Urinary bladder (tissue), 4 donors: Measurements from ENCODE around the gene HMGCS2. TPM values are rescaled to one million over a fixed set of nuclear protein-coding genes. Genes with fewer than 3 reads are reported as not detected.
"Not testable (repeated sequence)": the region's sequence is repeated elsewhere in the genome, so short reads cannot be mapped to it uniquely, and the experiment has no call there.

ENCODE experiments used
- DNase-seq: peaks from one replicate; pipeline ENCODE4 v3.0.0-alpha.2; 2015; ENCODE audit errors: extremely low spot score
- H3K27ac ChIP-seq: one replicate; pipeline ENCODE4 v1.5.1; 2013; ENCODE audit warnings: low read depth, mild to moderate bottlenecking, moderate library complexity
- H3K36me3 ChIP-seq: one replicate; pipeline ENCODE4 v1.6.1; 2013; ENCODE audit warnings: mild to moderate bottlenecking, moderate library complexity; ENCODE audit not compliant: insufficient read depth
- H3K4me1 ChIP-seq: one replicate; pipeline ENCODE4 v1.6.1; 2013; ENCODE audit warnings: mild to moderate bottlenecking, moderate library complexity; ENCODE audit not compliant: insufficient read depth
- H3K4me3 ChIP-seq: one replicate; pipeline ENCODE4 v1.5.1; 2013; ENCODE audit warnings: low read depth, low read length
- WGBS: extraction: QIAGEN DNeasy Blood & Tissue Kit; methylation state at CpG from one replicate; pipeline ENCODE4 v1.1.7; 2013; 5-methylcytosine and 5-hydroxymethylcytosine counted together
- polyA plus RNA-seq: library from polyadenylated mRNA; stranded (reverse); fragments of 200-250 nt; gene quantifications from one replicate; pipeline ENCODE4 v1.2.3, GENCODE V29; 2013
- total RNA-seq: library from RNA; depleted of rRNA; stranded (reverse); fragments of >200 nt; gene quantifications from one replicate; pipeline ENCODE4 v1.2.3, GENCODE V29; 2014
- donor health status: healthy with polysubstance abuse.
- donor health status: healthy.

The HMGCS2 gene
- total and polyA plus RNA-seq, 2 donors = 11.6 to 11.7 TPM

GRCh38 chr1:119706599-119706998 lies 62.1 kb downstream of the HMGCS2 start:
- H3K36me3 ChIP-seq, H3K4me3 ChIP-seq, DNase-seq, H3K4me1 ChIP-seq, H3K27ac ChIP-seq: not testable (repeated sequence)
- 89% methylated on average over 6 of the region's 6 CpGs for WGBS

DNA sequence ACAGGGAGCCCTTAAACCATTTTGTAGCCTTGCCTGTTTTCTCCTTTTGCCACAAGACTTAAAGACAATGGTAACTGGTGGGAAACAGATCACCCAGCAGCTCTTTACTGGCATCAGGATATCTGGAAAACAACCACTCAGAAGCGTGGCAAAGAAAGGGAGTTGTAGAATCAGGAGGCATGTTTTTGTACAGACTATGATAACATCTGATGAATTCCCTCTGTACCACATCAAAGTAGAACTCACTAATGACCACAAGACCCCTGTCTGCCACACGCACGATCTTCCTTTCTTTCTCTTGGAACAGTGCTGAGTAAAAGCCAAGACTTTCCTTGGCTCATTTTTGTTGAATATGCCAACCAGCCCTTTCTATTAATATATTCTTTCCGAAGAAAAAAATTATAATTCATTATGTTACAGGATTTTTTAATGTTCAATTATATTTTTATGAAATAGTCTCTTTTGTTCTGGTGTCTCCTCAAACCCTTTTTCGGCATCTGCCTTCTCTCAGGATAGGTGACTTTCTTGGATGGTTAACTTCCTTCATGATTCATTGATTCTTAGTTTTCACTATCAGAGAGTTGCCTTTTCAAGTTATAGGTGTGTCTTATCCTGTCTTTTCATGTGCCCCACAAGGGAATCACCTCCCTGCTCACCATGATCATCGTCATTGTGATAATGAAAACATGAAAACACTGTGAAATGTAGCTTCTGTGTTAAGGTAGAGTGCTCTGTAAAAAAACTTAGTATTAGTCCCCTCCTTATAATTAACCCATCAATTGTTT lies 64.8 kb downstream of the HMGCS2 start:
- Histone ChIP-seq H3K36me3 (no peaks in the 10 kb centered on the region), H3K27ac (no peak overlapping the region), H3K4me3 (no peak overlapping the region), H3K4me1 (no peaks in the 10 kb centered on the region)
- DNase-seq = no peak
- 81% methylated on average over 6 of the region's 6 CpGs for WGBS

GRCh38 chr1:119702384-119702783 lies 66.3 kb downstream of the HMGCS2 start:
- no peaks in the 10 kb centered on the region for H3K36me3 ChIP-seq
- no peak overlapping the region for H3K27ac ChIP-seq
- 72% methylated on average over 2 of the region's 2 CpGs for WGBS
- DNase-seq = no peak
- H3K4me1 ChIP-seq = no peaks in the 10 kb centered on the region
- H3K4me3 ChIP-seq = no peak overlapping the region

DNA sequence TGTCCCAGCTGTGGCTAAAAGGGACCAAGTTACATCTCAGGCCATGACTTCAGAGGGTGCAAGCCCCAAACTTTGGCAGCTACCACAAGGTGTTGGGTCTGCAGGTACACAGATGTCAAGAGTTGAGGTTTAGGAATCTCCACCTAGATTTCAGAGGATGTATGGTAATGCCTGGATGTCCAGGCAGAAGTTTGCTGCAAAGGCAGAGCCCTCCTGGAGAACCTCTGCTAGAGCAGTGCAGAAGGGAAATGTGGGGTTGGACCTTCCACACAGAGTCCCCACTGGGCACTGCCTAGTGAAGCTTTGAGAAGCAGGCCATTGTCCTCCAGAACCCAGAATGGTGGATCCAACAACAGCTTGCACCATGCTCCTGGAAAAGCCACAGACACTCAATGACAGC lies 67.0 kb downstream of the HMGCS2 start:
- no peak overlapping the region for H3K4me3 ChIP-seq
- no peak overlapping the region for H3K27ac ChIP-seq
- no peak for DNase-seq
- H3K4me1 ChIP-seq = no peaks in the 10 kb centered on the region
- H3K36me3 ChIP-seq = no peaks in the 10 kb centered on the region

DNA sequence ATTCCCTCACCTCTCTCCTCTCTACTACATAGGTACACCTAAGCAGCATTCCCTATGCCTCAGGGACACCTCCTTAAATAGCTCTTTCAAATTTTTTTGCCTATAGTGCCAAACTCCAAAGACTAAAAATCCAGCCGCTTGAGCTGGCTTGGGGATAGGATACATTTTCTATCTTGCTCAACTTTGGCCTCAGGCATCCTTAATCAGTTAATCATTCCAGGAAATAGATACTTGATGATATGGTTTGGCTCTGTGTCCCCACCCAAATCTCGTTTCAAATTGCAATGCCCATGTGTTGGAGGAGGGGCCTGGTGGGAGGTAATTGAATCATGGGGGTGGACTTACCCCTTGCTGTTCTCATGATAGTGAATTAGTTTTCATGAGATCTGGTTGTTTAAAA lies 68.4 kb downstream of the HMGCS2 start:
- DNase-seq = no peak
- no peak overlapping the region for H3K4me3 ChIP-seq
- H3K36me3 ChIP-seq = no peaks in the 10 kb centered on the region
- no peaks in the 10 kb centered on the region for H3K4me1 ChIP-seq
- WGBS = 66% methylated on average over 2 of the region's 2 CpGs
- H3K27ac ChIP-seq = no peak overlapping the region

Other genes with a start within 250 kb of the HMGCS2 start
- 19.8 TPM for gene ZNF697, start 120.6 kb downstream of the HMGCS2 start, total RNA-seq
- 2.8 TPM for gene ZNF697, start 120.6 kb downstream of the HMGCS2 start, polyA plus RNA-seq
- gene PHGDH, start 57.0 kb downstream of the HMGCS2 start, total RNA-seq = 51.3 TPM
- gene PHGDH, start 57.0 kb downstream of the HMGCS2 start, polyA plus RNA-seq = 166 TPM
- gene REG4, start 42.6 kb upstream of the HMGCS2 start, total RNA-seq = not detected
- gene REG4, start 42.6 kb upstream of the HMGCS2 start, polyA plus RNA-seq = 0.14 TPM
- gene ADAM30, start 127.6 kb upstream of the HMGCS2 start, total RNA-seq = not detected
- gene ADAM30, start 127.6 kb upstream of the HMGCS2 start, polyA plus RNA-seq = not detected